Right lung (tissue), 5 donors: ENCODE results near the gene UPB1. TPM values are rescaled to one million over a fixed set of nuclear protein-coding genes. Genes with fewer than 3 reads are reported as not detected.
"Not testable (repeated sequence)": the region's sequence is repeated elsewhere in the genome, so short reads cannot be mapped to it uniquely, and the experiment has no call there.

Experiments
- DNase-seq, 2 donors: peaks; one replicate each; pipeline ENCODE4 v3.0.0-alpha.2; 2013
- polyA plus RNA-seq, 5 donors: library from polyadenylated mRNA; unstranded; fragments of 120-200 nt; gene quantifications; one replicate each; pipeline versions ENCODE4 v1.2.1 to v1.2.3, GENCODE V29; 2013; ENCODE audit warnings: inconsistent platforms in 1 of 5, low replicate concordance in 1 of 5; ENCODE audit not compliant: insufficient read length in 5 of 5, insufficient read depth in 1 of 5

Gene UPB1
- polyA plus RNA-seq, 5 donors, result 0.90 to 2.0 (median 1.6) TPM

DNA sequence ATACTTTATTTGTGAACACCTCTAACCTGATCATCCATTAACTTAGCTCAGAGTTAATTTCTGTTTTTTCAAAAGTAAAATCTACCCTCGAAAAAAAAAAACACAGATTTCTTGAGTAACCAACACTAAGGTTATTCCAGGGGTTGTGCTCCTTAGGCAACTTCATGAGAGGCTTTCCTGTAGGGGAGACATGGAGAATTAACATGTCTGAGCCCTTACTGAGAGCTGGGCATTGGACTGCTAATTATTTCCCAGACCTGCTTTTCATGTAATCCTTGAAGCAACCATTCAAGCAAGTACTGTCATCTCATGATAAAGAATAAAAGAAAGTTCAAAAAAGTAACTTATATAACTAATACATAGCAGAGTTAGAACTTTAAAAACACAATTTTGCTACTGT is 13.5 kb upstream of the UPB1 start:
- no peak for DNase-seq

GRCh38 chr22:24482575-24482974 is 12.6 kb upstream of the UPB1 start:
- no peak for DNase-seq

- DNase-seq, result no peak
Measured at GRCh38 chr22:24482998-24483397, 12.1 kb upstream of the UPB1 start.

DNA sequence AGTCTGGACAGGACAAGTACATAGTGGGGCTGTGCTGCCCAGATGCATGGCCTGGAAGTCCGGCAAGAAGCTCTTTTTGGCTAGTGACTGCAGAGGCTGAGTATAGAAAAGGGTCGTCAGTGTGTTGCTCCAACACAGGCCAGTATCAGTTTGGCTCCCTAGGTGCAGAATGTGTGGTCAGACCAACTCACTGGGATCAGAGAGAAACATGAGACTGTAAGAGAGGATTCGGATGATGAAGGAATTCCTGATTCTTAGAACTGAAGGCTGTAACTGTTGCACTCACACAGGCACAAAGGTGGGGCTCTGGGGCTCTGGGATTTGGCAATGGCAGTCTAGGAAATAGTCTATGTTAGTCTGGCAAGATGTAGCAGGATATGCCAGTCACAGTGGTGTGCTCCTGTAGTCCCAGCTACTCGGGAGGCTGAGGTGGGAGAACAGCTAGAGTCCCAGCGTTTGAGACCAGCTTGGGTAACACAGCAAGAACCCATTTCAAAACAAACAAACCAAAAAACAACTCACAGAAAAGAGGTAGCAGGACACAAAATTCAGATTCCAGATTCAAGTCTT is 11.1 kb upstream of the UPB1 start:
- DNase-seq, result no peak

DNA sequence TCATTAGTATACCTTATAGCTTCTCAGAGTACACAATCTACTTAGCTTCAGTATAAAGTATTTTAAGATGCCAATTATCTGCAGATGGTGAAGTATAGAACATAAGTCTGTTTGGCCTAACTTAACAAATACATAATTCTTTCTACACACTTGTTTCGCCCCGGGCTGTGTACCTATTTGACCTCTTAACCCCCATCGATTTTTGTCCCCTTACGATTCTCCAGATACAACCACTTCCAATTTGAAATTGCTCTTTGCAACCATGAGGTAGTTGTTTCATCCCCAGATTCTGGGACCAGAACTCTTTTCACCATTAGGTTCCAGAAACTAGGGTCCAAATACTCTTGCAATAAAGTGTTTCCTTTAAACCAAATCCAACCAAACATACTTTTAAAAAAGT is 10.0 kb upstream of the UPB1 start:
- no peak for DNase-seq

DNA sequence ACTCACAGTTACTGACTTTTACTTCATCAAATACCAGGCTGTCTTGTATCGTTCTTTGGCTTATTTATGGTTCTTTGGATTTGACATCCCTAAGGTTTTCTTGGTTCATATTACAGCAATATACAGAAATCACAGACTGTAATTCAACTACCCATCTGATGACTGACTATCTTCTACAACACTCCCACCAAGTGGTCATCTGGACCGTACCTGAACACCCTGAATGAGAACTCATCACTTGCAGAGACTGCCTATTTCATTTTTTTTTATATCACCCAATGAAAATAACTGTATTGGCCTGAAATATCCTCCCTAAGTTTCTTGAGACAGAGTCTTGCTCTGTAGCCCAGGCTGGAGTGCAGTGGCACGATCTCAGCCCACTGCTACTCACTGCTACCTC is 9.5 kb upstream of the UPB1 start:
- no peak for DNase-seq

GRCh38 chr22:24486501-24486921 is 8.6 kb upstream of the UPB1 start:
- DNase-seq, result no peak

DNA sequence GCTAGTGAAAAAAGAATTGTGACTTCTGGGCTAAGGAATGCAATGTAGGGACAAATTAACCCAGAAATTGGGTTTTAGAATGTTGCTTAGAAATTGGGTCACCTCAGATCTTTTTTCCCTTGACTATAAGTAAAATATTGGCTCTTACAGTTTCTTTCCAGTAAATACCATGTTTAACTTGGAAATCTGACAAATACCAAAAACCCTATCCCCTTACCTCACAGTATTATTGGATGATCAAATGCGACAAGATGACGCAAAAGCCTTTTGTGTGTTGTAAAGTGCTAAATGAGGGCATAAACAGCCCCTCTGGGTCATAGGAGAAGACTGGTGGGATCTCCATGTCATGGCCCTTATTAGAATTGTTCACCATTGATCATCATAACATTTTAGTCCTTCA is 6.1 kb upstream of the UPB1 start:
- no peak for DNase-seq

- not testable (repeated sequence) for DNase-seq
Measured at GRCh38 chr22:24489434-24489833, 5.7 kb upstream of the UPB1 start.

- no peak for DNase-seq
Measured at GRCh38 chr22:24492391-24492790, 2.7 kb upstream of the UPB1 start.

GRCh38 chr22:24494167-24494527 is 985 bp upstream of the UPB1 start:
- DNase-seq, result no peak

DNA sequence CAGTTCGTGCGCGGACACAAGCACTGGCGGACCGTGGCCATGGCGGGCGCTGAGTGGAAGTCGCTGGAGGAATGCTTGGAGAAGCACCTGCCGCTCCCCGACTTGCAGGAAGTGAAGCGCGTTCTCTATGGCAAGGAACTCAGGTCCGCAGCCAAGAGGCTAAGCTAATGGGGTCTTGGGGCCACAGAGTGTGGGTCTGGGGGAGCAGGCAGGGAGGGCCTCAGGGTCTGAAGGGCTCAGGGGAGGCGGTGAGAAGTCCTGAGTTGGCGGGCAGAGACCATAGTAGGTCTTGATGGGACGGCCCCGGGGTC is 188 bp downstream of the UPB1 start:
- DNase-seq, result no peak

DNA sequence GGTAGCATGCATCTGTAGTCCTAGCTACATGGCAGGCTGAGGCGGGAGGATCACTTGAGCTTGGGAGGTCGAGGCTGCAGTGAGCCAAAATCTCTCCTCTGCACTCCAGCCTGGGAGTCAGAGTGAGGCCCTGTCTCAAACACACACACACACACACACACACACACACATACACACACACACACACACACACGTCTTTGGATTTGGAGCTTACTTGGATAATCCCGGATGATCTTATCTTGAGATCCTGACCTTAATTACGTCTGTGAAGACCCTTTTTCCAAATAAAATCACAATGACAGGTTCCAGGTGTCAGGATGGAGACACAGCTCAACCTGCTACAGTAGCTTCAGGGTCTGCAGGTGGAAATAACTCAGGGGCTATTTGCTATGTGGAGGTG is 1.1 kb downstream of the UPB1 start:
- DNase-seq, result no peak

DNA sequence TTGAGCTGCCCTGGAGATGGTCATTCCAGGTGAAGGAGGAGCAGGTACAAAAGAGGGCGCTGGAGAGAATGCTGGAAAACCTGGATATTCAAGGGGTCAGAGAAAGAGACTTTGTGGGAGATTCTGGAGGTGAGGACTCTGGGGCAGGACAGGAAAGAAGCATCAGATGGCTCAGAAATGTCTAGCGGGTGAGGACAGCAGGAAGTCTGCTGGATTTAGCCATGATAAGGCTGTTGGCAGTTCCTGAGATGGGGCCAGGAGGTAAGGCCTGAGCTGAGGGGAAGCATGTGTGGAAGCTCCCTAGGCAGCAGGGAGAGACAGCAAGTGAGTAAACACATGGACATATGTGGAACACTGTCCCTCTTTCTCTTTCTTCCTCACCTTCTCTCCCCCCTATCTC is 1.5 kb downstream of the UPB1 start:
- no peak for DNase-seq

GRCh38 chr22:24497841-24498258 is 2.7 kb downstream of the UPB1 start:
- no peak for DNase-seq

GRCh38 chr22:24498824-24499223 is 3.7 kb downstream of the UPB1 start:
- DNase-seq, result no peak

- DNase-seq, result no peak
Measured at GRCh38 chr22:24499706-24500276, 4.7 kb downstream of the UPB1 start.

- DNase-seq, result no peak
Measured at GRCh38 chr22:24500277-24500820, 5.2 kb downstream of the UPB1 start.

DNA sequence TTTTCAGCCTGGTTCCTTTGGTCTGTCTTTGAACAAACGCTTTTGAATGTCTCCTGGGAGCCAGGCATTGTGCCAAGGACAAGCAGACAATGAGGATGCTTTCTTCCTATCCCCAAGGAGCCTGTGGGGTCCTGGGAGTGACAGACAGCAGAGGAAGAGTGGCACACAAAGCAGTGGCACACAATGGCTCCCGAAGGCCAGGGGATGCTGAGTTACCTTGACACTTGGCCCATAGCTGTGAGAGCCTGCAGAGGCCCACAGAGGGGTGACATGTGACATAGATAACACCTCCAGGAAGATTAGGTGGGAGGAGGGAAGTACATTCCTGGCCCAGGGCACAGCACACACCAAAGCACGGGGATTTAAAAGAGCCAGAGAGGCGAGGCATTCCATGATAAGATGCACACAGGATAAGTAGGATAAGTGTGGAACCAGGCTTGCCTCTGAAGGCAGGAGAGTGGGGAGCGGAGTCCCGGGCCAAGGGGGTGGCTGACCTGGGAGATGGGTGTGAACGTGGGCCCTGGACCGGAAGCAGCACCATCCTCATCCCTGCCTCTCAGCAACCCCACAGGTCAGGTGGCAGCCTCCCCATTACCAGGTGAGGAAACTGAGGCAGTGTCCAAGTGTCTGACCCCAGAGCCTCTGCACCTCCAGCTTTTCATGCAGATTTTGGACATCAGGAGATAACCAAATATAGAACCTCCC is 6.3 kb downstream of the UPB1 start:
- no peak for DNase-seq

DNA sequence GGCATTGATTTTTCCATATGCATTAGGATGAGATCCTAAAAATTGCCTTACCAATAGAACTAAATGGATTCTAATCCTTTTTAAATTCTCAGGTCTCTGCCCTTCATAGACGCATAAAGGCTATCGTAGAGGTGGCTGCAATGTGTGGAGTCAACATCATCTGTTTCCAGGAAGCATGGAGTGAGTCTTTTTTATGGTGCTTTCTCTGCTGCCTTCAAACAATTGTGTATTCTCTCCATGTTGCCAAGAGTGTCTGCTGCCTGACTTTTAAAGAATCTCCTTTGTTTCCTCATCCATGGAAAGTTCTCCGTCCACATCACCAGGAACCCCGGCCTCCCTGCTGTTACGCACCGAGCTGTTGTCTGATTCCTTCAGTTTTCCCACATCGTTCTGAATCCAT is 6.9 kb downstream of the UPB1 start:
- DNase-seq, result no peak

- DNase-seq, result no peak
Measured at GRCh38 chr22:24502541-24502940, 7.4 kb downstream of the UPB1 start.

- no peak for DNase-seq
Measured at GRCh38 chr22:24503137-24503842, 8.2 kb downstream of the UPB1 start.

GRCh38 chr22:24503843-24504338 is 8.8 kb downstream of the UPB1 start:
- DNase-seq, result no peak
